DMS53 treated with DMSO at 0.1 percent for 48 hours (cell line): ENCODE measurements around the gene NEK6.
A peak's percentile ranks its signal among the peaks of the same experiment; 100 is the strongest.

Source experiments
- DNase-seq: peaks from one replicate; lab custom pipeline; 2025; ENCODE audit not compliant: unreplicated experiment; lab: John Stamatoyannopoulos, UW

The NEK6 gene

GRCh38 chr9:124257844-124258606, at the start of gene NEK6:
Gene NEK6, plus strand, starts transcription at chr9:124257949. Its CDS starts 44,016 bp downstream, at chr9:124301965.
- no peak for DNase-seq

- no peak for DNase-seq
Measured at GRCh38 chr9:124208571-124208970, 49.2 kb upstream of the NEK6 start.

- no peak for DNase-seq
Measured at GRCh38 chr9:124209279-124209678, 48.5 kb upstream of the NEK6 start.

- DNase-seq, result no peak
Measured at GRCh38 chr9:124209774-124210173, 48.0 kb upstream of the NEK6 start.

GRCh38 chr9:124210697-124211096, 47.1 kb upstream of the NEK6 start:
- no peak for DNase-seq

GRCh38 chr9:124212381-124213050, 45.2 kb upstream of the NEK6 start:
- DNase-seq, result no peak

GRCh38 chr9:124213396-124213795, 44.4 kb upstream of the NEK6 start:
- no peak for DNase-seq

- DNase-seq, result no peak
Measured at GRCh38 chr9:124214116-124214515, 43.6 kb upstream of the NEK6 start.

GRCh38 chr9:124214596-124215367, 43.0 kb upstream of the NEK6 start:
- no peak for DNase-seq

- DNase-seq, result no peak
Measured at GRCh38 chr9:124215368-124215910, 42.3 kb upstream of the NEK6 start.

- no peak for DNase-seq
Measured at GRCh38 chr9:124215956-124216355, 41.8 kb upstream of the NEK6 start.

- no peak for DNase-seq
Measured at GRCh38 chr9:124216474-124217176, 41.1 kb upstream of the NEK6 start.

GRCh38 chr9:124217836-124218437, 39.8 kb upstream of the NEK6 start:
- no peak for DNase-seq

GRCh38 chr9:124218438-124218982, 39.2 kb upstream of the NEK6 start:
- peak; percentile 90 for DNase-seq

- peak; percentile 41 for DNase-seq
Measured at GRCh38 chr9:124218987-124219461, 38.7 kb upstream of the NEK6 start.

- DNase-seq, result peak; percentile 82
Measured at GRCh38 chr9:124220946-124221451, 36.8 kb upstream of the NEK6 start.

GRCh38 chr9:124221676-124222075, 36.1 kb upstream of the NEK6 start:
- DNase-seq, result no peak

GRCh38 chr9:124222109-124222508, 35.6 kb upstream of the NEK6 start:
- no peak for DNase-seq

GRCh38 chr9:124222918-124223720, 34.6 kb upstream of the NEK6 start:
- peak; percentile 94 for DNase-seq
